AG04450 (cell line): ENCODE data around the gene MYO16. TPM values are rescaled to one million over a fixed set of nuclear protein-coding genes. Genes with fewer than 3 reads are reported as not detected.
"Not testable (repeated sequence)": the region's sequence is repeated elsewhere in the genome, so short reads cannot be mapped to it uniquely, and the experiment has no call there.

ENCODE experiments used
- CTCF ChIA-PET: fragments of 300-600, 350-600 bp; formaldehyde crosslinking; extraction: SDS; loops from one replicate; lab custom pipeline; 2022; ENCODE audit warnings: antibody characterized with exemption, inconsistent platforms; lab: Charles Lee
- POLR2A ChIA-PET: fragments of 350-600 bp; formaldehyde crosslinking; extraction: SDS; loops from one replicate; lab custom pipeline; 2021; ENCODE audit warnings: antibody characterized with exemption, inconsistent platforms; lab: Yijun Ruan, JAX
- DNase-seq: peaks from one replicate; pipeline ENCODE4 v3.0.0-alpha.2; 2011; ENCODE audit warnings: low read depth, low spot score
- H3K27ac ChIP-seq: one replicate; pipeline ENCODE4 v1.5.1; 2012; ENCODE audit warnings: low read depth, low read length, control low read depth
- H3K27me3 ChIP-seq: one replicate; pipeline ENCODE4 v1.6.0; 2012; ENCODE audit warnings: low read length; ENCODE audit not compliant: control insufficient read depth, insufficient read depth
- H3K4me3 ChIP-seq: 2 replicates; pipeline ENCODE4 v1.5.1; 2011; ENCODE audit warnings: mild to moderate bottlenecking, low read depth, low read length, control low read depth
- H3K9me3 ChIP-seq: 2 replicates; pipeline ENCODE4 v1.5.1; 2012; ENCODE audit warnings: low read length; ENCODE audit not compliant: control insufficient read depth, insufficient read depth
- CTCF ChIP-seq: IDR thresholded peaks from 2 replicates; pipeline ENCODE4 v1.5.1; 2011; ENCODE audit warnings: low read depth, low read length, control low read depth, inconsistent platforms
- polyA plus RNA-seq: library from polyadenylated mRNA; depleted of rRNA; stranded (reverse); fragments of >200 nt; gene quantifications from 2 replicates; pipeline ENCODE4 v1.2.3, GENCODE V29; 2011

MYO16 gene
- polyA plus RNA-seq, 1 experiment = 0.02 TPM

- H3K27me3 ChIP-seq = no peaks in the 10 kb centered on the region
- no peaks in the 10 kb centered on the region for H3K9me3 ChIP-seq
- POLR2A ChIA-PET = no interaction called here
- no peak overlapping the region for H3K4me3 ChIP-seq
- no peak overlapping the region for H3K27ac ChIP-seq
- TF ChIP-seq CTCF = no peak
- CTCF ChIA-PET = interaction anchor here (0.6 to 5.6 kb wide), 10 partner anchors 9 to 575 kb away, joined by 3 to 130 read pairs (median 4); no protein-coding TSS in a partner anchor
- no peak for DNase-seq
Observed at GRCh38 chr13:108897955-108898354, 268.5 kb downstream of the MYO16 start.

GRCh38 chr13:108902405-108903155 is 273.2 kb downstream of the MYO16 start:
- Histone ChIP-seq H3K4me3 (no peak overlapping the region), H3K27ac (no peak overlapping the region), H3K27me3 (no peaks in the 10 kb centered on the region), H3K9me3 (no peaks in the 10 kb centered on the region)
- no peak for DNase-seq
- TF ChIP-seq CTCF = no peak
- POLR2A ChIA-PET = no interaction called here
- CTCF ChIA-PET = interaction anchor here (1.2 kb wide), 1 partner anchor 13 kb away, joined by 4 read pairs; no protein-coding TSS in a partner anchor

- ChIA-PET CTCF (interaction anchor here (1.2 to 2.4 kb wide), 2 partner anchors 8 to 12 kb away, joined by 4 to 18 read pairs; no protein-coding TSS in a partner anchor), POLR2A (no interaction called here)
- H3K27me3 ChIP-seq = no peaks in the 10 kb centered on the region
- TF ChIP-seq CTCF = no peak
- H3K27ac ChIP-seq = no peak overlapping the region
- H3K9me3 ChIP-seq = no peaks in the 10 kb centered on the region
- DNase-seq = no peak
- H3K4me3 ChIP-seq = no peak overlapping the region
Observed at GRCh38 chr13:108903613-108904012, 274.2 kb downstream of the MYO16 start.

GRCh38 chr13:108911807-108912206 is 282.4 kb downstream of the MYO16 start:
- Histone ChIP-seq H3K4me3 (no peak overlapping the region), H3K9me3 (no peaks in the 10 kb centered on the region), H3K27ac (no peak overlapping the region), H3K27me3 (no peaks in the 10 kb centered on the region)
- CTCF ChIA-PET = no interaction called here
- DNase-seq = no peak
- no peak for TF ChIP-seq CTCF
- POLR2A ChIA-PET = no interaction called here

GRCh38 chr13:108913731-108914130 is 284.3 kb downstream of the MYO16 start:
- DNase-seq, H3K27me3 ChIP-seq, POLR2A ChIA-PET, H3K27ac ChIP-seq, H3K4me3 ChIP-seq, H3K9me3 ChIP-seq: not testable (repeated sequence)
- CTCF ChIA-PET = interaction anchor here (0.8 to 3.2 kb wide), 7 partner anchors 8 to 1203 kb away, joined by 3 to 18 read pairs (median 3); no protein-coding TSS in a partner anchor
